ENCODE data around the gene EXTL1. TPM values are rescaled to one million over a fixed set of nuclear protein-coding genes. Genes with fewer than 3 reads are reported as not detected.
A peak's percentile ranks its signal among the peaks of the same experiment; 100 is the strongest.

EXTL1 gene
- total RNA-seq, 2 donors from 2014 or later: 3.3 to 3.7 TPM

DNA sequence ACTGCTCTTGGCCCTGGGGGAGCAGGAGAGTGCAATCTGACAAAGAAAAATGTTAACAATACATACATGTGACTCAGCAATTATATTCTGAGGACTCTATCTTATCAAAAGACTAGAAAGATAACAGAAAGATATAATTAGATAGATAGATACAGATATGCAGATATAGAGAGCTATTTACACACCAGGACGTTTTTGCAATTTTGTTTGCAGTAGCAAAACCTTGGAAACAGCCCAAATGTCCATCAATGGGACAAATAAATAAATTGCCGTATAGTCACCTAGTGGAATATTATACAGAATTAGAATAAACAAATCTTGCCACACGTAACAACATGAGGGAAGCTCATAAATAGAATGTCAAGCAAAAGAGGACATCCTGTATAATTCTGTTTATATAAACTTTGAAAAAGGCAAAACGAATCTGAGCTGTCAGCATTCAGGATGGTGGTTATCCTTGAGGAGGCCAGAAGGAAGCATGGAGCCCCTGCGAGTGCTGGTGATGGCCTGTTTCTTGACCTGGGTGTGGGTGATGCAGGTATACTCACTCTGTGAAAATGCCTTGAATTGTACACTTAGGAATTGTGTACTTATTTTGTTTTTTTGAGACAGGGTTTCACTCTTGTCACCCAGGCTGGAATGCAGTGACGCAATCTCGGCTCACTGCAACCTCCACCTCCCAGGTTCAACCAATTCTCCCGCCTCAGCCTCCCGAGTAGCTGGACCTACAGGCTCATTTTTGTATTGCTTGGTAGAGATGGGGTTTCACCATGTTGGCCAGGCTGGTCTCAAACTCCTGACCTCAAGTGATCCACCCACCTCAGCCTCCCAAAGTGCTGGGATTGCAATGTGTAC is 58.6 kb downstream of the EXTL1 start:
- H3K27me3 ChIP-seq (ENCODE audit: control insufficient read depth, insufficient read depth, low read length, poor library complexity, severe bottlenecking): no peaks in the 10 kb centered on the region
- Mint-ChIP-seq H3K9me3 (no peaks in the 10 kb centered on the region), H3K27ac (peak overlapping the region; percentile 88), H3K4me3 (no peak overlapping the region), H3K4me1 (peaks cover 28% of the 10 kb centered on the region), H3K27me3 (ENCODE audit: insufficient read depth) (peaks cover 3% of the 10 kb centered on the region), H3K36me3 (ENCODE audit: low read depth) (no peaks in the 10 kb centered on the region)
- no peaks in the 10 kb centered on the region for H3K36me3 ChIP-seq (ENCODE audit: control insufficient read depth, insufficient read depth, low read length)
- WGBS, 2 experiments (ENCODE audit: insufficient coverage in 1 of 2, insufficient read length in 1 of 2): 90 to 91% methylated on average over 7 to 9 of the region's 9 CpGs
- peaks cover 7% of the 10 kb centered on the region for H3K4me1 ChIP-seq (ENCODE audit: control insufficient read depth, insufficient read depth, low read length)
- no peak overlapping the region for H3K27ac ChIP-seq (ENCODE audit: low read depth, low read length)
- DNase-seq: no peak
- H3K4me3 ChIP-seq (ENCODE audit: low read length): no peak overlapping the region
- no peak overlapping the region for H3K9ac ChIP-seq (ENCODE audit: extremely low read depth, low read length, poor library complexity, severe bottlenecking)
- TF ChIP-seq, protein P1, sequence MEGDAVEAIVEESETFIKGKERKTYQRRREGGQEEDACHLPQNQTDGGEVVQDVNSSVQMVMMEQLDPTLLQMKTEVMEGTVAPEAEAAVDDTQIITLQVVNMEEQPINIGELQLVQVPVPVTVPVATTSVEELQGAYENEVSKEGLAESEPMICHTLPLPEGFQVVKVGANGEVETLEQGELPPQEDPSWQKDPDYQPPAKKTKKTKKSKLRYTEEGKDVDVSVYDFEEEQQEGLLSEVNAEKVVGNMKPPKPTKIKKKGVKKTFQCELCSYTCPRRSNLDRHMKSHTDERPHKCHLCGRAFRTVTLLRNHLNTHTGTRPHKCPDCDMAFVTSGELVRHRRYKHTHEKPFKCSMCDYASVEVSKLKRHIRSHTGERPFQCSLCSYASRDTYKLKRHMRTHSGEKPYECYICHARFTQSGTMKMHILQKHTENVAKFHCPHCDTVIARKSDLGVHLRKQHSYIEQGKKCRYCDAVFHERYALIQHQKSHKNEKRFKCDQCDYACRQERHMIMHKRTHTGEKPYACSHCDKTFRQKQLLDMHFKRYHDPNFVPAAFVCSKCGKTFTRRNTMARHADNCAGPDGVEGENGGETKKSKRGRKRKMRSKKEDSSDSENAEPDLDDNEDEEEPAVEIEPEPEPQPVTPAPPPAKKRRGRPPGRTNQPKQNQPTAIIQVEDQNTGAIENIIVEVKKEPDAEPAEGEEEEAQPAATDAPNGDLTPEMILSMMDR (conservative IDR thresholded peaks at IDR 0.05): no peak
- H3K9me3 ChIP-seq (ENCODE audit: control insufficient read depth, low read length): no peaks in the 10 kb centered on the region

- Mint-ChIP-seq H3K27ac (no peak overlapping the region), H3K4me1 (peaks cover 28% of the 10 kb centered on the region), H3K4me3 (no peak overlapping the region), H3K9me3 (no peaks in the 10 kb centered on the region), H3K36me3 (ENCODE audit: low read depth) (no peaks in the 10 kb centered on the region), H3K27me3 (ENCODE audit: insufficient read depth) (peaks cover 3% of the 10 kb centered on the region)
- whole genome bisulfite sequencing, 2 experiments (ENCODE audit: insufficient coverage in 1 of 2, insufficient read length in 1 of 2): 93 to 100% methylated on average over 2 to 7 of the region's 8 CpGs
- no peak for DNase-seq
- no peaks in the 10 kb centered on the region for H3K36me3 ChIP-seq (ENCODE audit: control insufficient read depth, insufficient read depth, low read length)
- no peaks in the 10 kb centered on the region for H3K27me3 ChIP-seq (ENCODE audit: control insufficient read depth, insufficient read depth, low read length, poor library complexity, severe bottlenecking)
- TF ChIP-seq, protein P1 (conservative IDR thresholded peaks at IDR 0.05): no peak
- H3K9me3 ChIP-seq (ENCODE audit: control insufficient read depth, low read length): no peaks in the 10 kb centered on the region
- H3K4me3 ChIP-seq (ENCODE audit: low read length): no peak overlapping the region
- no peak overlapping the region for H3K27ac ChIP-seq (ENCODE audit: low read depth, low read length)
- H3K4me1 ChIP-seq (ENCODE audit: control insufficient read depth, insufficient read depth, low read length): peaks cover 7% of the 10 kb centered on the region
- no peak overlapping the region for H3K9ac ChIP-seq (ENCODE audit: extremely low read depth, low read length, poor library complexity, severe bottlenecking)
Observed at GRCh38 chr1:26081267-26082019, 59.9 kb downstream of the EXTL1 start.

GRCh38 chr1:26082020-26082350 is 60.4 kb downstream of the EXTL1 start:
- Histone ChIP-seq H3K9ac (ENCODE audit: extremely low read depth, low read length, poor library complexity, severe bottlenecking) (no peak overlapping the region), H3K27me3 (ENCODE audit: control insufficient read depth, insufficient read depth, low read length, poor library complexity, severe bottlenecking) (no peaks in the 10 kb centered on the region), H3K4me1 (ENCODE audit: control insufficient read depth, insufficient read depth, low read length) (peaks cover 7% of the 10 kb centered on the region), H3K9me3 (ENCODE audit: control insufficient read depth, low read length) (no peaks in the 10 kb centered on the region), H3K4me3 (ENCODE audit: low read length) (no peak overlapping the region), H3K36me3 (ENCODE audit: control insufficient read depth, insufficient read depth, low read length) (no peaks in the 10 kb centered on the region), H3K27ac (ENCODE audit: low read depth, low read length) (no peak overlapping the region)
- H3K36me3 Mint-ChIP-seq (ENCODE audit: low read depth): no peaks in the 10 kb centered on the region
- H3K4me3 Mint-ChIP-seq: no peak overlapping the region
- DNase-seq: no peak
- TF ChIP-seq, protein P1 (conservative IDR thresholded peaks at IDR 0.05): no peak
- no peaks in the 10 kb centered on the region for H3K9me3 Mint-ChIP-seq
- no peak overlapping the region for H3K27ac Mint-ChIP-seq
- peaks cover 28% of the 10 kb centered on the region for H3K4me1 Mint-ChIP-seq
- 83 to 89% methylated on average over 2 to 3 of the region's 3 CpGs for WGBS, 2 experiments (ENCODE audit: insufficient coverage in 1 of 2, insufficient read length in 1 of 2)
- peaks cover 3% of the 10 kb centered on the region for H3K27me3 Mint-ChIP-seq (ENCODE audit: insufficient read depth)

Measured in endodermal cell (in vitro differentiated cells).